HG03108 (cell line): Measurements from ENCODE around the gene PCK1.
"Not testable (repeated sequence)": the region's sequence is repeated elsewhere in the genome, so short reads cannot be mapped to it uniquely, and the experiment has no call there.

Source experiments
- ATAC-seq: cut with Tn5 transposase; IDR thresholded peaks from one replicate; pipeline ENCODE4 v1.9.1; 2021; ENCODE audit warnings: moderate library complexity; ENCODE audit not compliant: unreplicated experiment

The PCK1 gene

DNA sequence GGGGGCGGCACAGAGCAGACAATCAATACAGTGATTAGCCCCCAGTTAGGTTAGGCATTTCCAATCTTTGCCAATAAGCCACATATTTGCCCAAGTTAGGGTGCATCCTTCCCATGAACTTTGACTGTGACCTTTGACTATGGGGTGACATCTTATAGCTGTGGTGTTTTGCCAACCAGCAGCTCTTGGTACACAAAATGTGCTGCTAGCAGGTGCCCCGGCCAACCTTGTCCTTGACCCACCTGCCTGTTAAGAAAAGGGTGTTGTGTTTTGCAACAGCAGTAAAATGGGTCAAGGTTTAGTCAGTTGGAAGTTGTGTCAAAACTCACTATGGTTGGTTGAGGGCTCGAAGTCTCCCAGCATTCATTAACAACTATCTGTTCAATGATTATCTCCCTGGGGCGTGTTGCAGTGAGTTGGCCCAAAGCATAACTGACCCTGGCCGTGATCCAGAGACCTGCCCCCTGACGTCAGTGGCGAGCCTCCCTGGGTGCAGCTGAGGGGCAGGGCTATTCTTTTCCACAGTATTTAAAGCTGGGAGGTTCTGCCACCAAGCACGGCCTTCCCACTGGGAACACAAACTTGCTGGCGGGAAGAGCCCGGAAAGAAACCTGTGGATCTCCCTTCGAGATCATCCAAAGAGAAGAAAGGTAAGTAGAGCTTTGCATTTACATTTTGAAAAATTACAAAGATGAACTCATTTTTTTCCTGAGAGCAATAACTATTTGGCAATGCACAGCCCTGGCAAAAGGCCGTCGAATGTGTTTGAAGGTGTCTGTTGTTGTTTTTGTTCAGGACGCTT lies at the start of gene PCK1:
TSS of gene PCK1 (plus strand) at position 557 of the 802 bp plus-strand sequence. CDS start 302 bp downstream, outside the sequence.
- no peak for ATAC-seq

DNA sequence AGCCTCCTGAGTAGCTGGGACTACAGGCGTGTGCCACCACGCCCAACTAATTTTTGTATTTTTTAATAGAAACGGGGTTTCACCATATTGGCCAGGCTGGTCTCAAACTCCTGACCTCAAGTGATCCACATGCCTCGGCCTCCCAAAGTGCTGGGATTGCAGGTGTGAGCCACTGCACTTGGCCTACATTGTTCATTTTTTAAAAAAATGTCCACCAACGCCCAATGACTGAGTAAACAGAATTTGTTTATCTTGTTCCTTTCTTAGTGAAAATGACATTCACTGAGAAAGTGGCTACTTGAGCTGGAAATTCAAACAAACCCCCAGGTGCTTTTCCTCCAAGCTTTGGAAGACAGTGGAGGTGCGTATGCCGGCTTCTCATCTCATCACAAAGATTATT lies 49.2 kb upstream of the PCK1 start:
- ATAC-seq = not testable (repeated sequence)

DNA sequence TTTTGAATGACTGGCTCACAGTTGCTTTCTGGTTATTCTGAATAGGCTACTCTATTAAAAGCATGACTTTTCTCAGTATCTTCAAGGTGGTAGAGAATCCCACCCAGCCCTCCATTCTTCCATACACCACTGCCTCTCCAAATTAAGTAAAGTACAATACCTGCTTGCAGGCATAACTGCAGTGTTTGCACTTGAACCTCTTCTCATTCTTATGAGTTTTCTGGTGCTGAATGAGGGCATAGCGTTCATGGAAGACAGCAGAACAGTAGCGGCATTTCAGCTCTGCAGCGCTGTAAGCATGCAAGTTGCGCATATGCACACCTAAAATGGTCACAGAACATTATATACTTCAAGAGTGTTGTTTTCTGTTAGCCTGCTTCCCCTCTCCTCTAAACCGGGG lies 48.5 kb upstream of the PCK1 start:
- ATAC-seq = no peak

DNA sequence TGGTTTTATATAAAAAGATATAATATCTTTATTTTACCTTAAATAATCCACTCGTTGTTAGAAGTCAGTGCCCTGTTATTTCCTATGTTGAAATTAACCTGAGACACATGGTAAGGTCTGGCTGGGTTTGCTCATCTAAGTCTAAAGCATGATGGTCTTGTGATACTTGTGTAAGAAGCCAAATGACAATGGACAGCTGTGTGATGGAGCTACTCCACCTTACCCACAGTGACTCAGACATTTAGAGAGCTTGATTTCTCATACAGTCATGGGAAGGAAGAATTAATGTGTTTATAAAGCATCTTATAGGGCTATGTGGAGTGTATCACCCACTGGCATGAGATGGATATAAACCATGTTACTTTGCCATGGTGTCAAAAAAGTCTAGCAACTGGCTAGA lies 47.7 kb upstream of the PCK1 start:
- no peak for ATAC-seq

DNA sequence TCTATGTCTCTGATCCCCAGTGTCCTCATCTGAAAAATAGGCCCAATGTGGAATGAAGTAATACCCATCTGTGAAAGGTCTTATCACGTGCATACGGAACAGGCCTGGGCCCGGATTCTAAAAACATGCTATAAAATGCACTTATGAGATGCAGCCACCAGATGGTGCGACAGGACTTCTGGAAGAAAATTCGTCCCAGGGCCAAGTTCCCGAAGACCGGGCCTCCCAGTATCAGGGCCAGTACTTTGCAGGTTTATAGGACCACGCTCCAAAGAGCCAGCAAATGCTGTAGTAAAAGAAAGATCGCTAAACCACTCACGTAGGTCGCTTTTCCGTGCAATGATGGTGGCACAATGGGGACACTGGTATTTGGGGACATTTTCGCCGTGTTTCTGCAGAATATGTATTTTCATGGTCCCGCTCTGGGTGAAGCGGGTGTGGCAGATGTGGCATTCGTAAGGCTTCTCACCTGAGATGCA lies 46.6 kb upstream of the PCK1 start:
- no peak for ATAC-seq

DNA sequence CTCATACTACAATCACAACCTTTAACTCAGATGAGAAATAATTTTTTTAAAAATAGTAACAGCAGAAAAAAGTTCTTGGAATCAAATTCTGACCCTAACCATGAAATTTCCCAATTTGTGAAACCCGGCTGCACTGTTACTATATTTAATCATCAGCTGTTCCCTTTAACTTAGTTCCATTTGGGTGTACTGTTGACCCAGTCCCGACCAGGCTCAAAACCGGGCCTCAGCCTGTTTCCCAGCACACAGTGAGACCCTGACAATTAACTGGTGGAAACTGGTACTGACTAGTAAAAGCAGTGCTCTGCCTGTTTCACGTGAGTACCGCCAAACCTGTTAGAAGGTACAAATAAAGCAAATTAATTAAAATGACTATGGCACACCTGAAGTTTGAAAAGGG lies 43.0 kb upstream of the PCK1 start:
- ATAC-seq = no peak

DNA sequence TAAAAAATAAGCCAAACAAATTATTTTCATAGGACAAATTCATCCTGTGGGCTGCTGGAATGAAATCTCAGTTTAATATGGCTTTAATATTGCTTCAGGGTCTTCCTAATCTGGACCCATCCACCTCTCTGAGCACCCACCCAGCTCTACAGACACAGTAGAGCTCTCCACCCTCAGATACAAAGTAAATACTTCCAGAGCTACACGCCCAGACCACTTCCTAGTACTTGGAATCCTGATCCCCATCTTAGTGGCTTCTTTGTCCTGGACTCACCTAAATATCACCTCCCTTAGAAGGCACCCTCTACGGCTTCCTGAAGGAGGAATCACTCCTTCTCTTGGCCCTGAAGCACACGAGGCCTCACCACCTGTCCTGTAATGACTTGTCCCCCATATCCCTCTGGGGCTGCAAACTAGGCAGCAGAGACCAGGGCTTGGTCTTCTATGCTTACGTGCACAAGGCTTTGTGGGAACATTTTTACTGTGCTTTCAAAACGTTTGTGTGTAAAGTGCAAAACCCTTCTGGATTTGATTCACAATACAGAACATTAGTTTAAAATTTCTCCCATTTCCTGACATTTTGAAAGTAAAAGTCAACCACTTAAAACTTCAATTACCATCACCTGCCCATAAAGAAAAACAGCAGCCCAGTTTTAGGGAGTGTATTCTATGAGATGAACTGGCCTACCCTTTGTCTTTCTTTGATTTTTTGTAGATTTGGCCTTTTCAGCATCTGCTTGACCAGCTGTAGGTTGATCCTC lies 38.4 kb upstream of the PCK1 start:
- no peak for ATAC-seq

DNA sequence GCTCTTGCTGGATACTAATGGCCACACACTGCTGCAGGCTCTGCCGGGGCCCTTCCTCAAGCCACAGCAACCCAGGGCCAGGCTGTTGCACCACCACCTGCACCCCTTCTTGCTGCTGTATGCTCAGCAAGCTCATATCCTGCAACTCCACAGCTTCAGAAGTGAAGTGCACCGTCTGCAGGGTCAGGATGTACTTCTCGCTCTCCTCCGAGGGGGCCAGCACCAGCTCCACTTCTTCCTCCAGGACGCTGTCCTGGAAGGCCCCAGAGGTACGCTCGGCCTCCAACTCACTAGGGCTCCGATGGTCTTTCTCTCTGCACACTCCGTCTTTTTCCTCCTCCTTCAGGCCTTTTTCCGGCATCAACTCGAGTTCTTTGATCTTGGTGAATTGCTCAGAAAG lies 37.1 kb upstream of the PCK1 start:
- ATAC-seq = no peak

DNA sequence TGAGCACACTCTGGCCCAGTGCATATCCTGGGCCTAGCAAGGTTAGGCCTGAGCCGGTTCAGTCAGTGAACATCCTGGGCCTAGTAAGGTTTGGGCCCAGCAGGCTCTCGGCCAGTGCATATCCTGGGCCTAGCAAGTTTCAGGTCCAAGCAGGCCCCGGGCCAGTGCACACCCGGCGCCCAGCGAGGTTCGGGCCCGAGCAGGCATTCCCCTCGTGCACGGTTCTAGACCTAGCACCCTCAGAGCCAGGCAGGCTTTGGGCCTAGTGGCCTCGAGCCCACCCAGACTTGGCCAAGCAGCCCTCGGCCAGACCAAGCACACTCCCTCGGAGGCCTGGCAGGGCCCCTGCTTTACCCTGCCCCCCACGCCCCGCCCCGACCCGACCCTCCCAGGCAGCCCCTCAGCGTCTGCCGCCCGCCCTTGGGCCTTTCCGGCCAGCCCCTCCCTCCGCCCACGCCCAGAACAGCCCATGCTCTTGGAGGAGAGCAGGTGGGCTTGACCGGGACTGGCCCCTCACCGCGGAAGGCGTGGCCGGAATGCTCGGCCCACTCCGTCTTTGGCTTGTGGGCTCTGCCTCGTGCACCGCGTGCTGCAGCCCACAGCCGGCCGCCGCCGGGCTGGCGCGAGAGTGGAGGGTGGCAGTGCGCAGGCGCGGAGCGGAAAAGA lies 36.3 kb upstream of the PCK1 start, which contains the start of gene CTCFL:
TSS of gene CTCFL (minus strand) at position 630 of the 666 bp plus-strand sequence. CDS start 935 bp downstream, outside the sequence.
- no peak for ATAC-seq

DNA sequence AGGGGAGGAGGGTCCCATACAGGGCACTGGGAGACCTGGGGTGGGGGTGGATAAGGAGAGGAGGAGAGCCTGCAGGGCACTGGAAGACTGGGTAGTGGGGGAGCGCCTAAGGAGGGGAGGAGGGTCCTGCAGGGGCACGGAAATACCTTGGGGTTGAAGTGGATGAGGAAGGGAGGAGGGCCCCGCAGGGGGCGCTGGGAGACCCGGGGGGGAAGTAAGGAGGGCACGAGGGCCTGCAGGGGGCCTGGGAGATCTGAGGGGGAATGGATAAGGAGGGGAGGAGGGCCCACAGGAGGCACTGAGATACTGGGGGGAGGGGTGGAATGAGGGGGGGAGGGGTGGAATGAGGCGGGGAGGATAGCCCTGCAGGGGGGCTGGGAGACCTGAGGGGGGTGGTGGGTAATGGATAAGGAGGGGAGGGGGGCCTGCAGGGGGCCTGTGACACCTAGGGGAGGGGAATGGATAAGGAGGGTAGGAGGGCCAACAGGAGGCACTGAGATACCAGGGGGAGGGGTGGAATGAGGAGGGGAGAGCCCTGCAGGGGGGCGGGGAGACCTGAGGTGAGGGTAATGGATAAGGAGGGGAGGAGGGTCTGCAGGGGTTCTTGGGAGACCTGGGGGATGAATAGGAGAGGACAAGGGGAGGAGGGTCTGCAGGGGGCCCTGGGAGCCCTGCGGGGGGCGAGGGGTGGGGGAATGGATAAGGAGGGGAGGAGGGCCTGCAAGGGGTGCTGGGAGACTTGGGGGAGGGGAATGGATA lies 35.4 kb upstream of the PCK1 start:
- ATAC-seq = no peak

DNA sequence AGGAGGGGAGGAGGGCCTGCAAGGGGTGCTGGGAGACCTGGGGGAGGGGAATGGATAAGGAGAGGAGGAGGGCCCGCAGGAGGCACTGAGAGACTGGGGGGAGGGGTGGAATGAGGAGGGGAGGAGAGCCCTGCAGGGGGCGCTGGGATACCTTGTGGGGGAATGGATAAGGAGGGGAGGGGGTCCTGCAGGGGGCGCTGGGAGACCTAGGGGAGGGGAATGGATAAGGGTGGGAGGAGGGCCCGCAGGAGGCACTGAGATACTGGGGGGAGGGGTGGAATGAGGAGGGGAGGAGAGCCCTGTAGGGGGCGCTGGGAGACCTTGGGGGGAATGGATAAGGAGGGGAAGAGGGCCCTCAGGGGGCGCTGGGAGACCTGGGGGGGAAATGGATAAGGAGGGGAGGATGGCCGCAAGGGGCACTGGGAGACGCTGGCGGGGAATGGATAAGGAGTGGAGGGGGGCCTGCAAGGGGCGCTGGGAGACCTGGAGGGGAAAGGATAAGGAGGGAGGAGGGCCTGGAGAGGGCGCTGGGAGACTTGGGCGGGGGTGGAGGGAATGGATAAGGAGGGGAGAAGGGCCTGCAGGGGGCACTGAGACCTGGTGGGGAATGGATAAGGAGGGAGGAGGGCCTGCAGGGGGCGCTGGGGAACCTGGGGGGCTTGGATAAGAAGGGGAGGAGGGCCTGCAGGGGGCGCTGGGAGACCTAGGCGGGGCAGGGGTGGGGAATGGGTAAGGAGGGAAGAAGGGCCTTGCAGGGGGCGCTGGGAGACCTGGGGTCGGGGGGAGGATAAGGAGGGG lies 34.6 kb upstream of the PCK1 start:
- ATAC-seq = no peak

DNA sequence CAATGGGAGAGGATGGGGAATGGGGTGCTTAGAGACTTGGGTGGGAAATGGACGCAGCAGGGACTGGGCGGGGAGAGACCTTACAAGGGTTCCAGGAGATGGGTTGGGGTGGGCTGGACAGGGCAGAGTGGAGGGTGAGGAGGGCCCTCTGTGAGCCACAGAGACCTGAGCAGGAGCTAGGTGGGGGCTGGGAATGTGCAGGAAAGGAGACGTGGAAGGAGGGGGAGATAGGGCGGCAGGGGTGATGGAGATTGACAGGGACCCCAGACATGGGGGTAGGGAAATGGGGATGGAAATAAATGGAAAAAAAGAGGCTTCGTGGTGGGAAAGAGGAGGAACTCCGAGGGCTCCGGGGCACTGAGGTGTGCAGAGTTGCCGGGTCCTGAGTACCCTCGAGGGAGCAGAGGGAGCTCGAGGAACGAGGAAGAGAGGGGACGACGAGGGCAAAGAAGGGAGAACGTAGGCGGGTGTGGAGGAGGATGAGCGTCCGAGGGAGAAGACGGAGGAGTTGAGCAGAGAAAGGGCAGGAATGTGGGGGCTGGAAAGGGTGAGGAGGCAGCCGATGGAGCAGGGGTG lies 33.9 kb upstream of the PCK1 start:
- no peak for ATAC-seq

DNA sequence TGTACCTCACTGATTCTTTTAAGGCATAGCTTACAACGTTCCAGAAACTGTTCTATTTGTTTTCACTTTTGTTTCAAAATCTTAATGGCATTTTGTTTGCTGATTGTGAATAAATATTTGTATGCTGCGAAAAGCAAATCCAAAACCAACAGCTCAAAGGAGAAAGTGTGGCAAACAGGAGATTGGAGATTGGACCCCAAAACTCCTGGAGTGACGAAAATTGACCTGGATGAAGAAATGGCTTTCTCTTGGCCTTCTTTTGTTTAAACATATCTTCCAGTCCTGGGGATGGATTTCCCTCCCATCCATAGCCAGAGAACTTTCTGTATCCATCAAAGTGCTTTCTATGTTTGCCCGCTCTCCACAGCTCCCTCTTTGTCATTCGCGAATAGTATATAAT lies 33.2 kb upstream of the PCK1 start:
- no peak for ATAC-seq

DNA sequence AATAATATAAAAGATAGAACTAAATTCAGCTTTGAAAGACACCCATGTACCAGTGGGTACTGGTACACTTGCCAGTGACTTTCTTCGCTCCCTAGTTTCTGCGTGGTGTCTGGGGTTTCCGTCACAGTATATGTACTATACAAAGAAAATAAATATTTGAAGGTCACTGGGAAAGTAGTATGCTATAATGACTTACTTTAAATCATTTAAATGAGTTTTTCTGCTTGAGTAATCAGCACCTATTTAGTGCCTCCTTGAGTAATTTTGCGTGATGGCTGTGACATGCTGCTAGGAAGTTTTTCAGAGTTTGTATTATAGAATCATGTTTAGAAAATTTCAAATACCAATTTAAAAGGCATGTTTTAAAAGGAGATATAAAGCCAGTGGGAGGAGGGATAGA lies 32.8 kb upstream of the PCK1 start:
- ATAC-seq = no peak

DNA sequence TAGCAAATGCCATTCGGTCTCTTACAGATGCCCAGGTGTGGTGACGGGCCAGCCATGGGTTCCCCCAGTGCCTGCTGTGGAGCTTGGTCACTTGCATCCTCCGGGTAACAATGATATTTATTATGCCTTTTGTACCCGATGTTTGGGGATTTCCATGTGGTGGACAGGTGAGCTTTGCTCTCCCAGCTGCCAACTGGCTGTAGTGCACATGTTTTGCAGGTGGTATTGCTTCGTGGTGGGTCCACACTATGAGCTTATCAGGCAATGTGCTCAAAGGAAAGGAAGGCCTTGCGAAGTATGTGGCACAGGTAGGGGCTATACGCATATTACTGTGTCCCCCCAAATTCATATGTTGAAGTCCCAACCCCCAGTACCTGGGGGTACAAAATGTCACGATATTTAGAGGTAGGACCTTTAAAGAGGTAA lies 31.7 kb upstream of the PCK1 start:
- ATAC-seq = no peak

DNA sequence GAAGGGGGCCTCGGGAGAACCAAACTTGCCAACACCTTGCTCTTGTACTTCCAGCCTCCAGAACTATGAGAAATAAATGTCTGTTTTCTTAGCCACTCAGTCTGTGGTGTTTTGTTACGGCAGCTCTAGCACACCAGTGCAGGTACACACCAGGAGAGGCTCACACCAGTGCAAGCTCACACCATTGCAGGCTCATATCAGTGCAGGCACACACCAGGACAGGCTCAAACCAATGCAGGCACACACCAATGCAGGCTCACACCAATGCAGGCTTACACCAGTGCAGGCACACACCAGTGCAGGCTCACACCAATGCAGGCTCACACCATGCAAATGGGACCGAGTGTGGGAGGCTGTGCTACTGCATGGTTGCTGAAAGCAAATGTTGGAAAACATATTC lies 31.1 kb upstream of the PCK1 start:
- ATAC-seq = no peak

DNA sequence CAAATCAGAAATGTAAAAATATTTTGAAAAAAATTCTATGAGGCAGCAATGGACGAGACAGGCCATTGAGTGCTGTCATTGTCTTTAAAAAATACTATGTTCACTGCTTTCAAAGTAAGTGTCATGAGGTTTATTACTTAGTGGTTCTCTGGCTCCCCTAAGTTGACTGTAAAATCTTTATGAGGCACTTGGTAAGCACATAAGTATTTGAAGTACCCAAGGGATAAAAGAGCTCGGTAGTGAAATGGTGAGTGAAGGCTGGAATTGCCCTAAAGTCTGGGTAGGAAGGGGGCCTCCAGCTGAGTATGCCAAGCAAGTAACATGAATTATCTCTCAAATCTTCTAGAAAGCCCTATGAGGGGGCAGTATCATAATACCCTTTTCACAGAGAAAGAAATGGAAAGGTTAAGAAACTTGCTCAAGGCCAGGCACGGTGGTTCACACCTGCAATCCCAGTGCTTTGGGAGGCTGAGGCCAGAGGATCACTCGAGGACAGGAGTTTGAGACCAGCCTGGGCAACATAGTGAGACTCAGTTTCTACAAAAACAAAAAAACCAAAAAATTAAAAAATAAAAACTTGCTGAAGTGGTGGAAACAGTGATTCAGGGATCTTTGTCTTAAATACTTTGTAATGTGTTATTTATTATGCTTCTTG lies 30.5 kb upstream of the PCK1 start:
- no peak for ATAC-seq

DNA sequence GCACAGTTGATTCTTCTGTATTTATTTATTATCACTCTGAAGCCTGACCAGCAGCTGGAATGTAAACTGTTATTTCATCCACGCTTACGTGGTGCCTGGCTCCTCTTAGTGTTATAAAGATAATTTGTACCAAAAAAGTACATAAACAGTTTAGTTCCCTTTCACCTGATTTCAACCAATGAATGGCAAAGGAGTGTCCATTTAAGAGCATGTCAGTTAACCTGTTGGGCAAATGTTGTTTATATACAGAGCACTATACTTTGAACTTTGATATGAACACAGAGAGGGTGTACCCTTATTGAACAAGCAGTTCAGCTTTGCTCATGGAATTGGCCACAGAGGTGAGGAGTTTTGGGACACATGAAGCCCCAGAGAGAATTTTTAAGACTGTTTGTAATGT lies 28.8 kb upstream of the PCK1 start:
- ATAC-seq = no peak

DNA sequence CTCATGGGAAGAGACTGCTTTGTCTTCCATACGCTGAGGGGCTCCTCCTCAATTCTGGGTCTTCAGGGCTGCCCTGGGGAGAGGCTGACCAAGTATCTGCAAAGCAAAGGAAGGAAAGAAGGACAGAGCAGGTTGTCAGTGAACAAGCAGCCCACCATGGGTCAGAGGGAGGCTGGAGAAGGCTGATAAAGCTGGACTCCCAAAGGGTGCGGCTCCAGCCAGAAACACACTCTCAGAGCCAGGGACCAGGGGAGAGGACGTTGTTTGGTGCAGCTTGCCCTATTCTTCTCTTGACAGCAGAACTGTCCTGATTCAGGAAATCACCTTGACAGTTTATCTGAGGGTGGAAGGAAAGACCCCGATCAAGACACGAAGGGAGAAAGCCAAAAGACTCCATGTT lies 25.6 kb upstream of the PCK1 start:
- no peak for ATAC-seq
